ENCODE measurements around the gene TANC1. TPM values are rescaled to one million over a fixed set of nuclear protein-coding genes. Genes with fewer than 3 reads are reported as not detected.

TANC1 gene
- total RNA-seq, 2 experiments from 2014 or later = 0.41 to 0.47 TPM

- H3K36me3 Mint-ChIP-seq (ENCODE audit: low read depth) = no peaks in the 10 kb centered on the region
- no peaks in the 10 kb centered on the region for H3K27me3 ChIP-seq (ENCODE audit: control insufficient read depth in 1 of 2, insufficient read depth in 2 of 2, low read length in 2 of 2)
- H3K27me3 Mint-ChIP-seq = no peaks in the 10 kb centered on the region
- ChIA-PET POLR2A (no interaction called here), CTCF (no interaction called here)
- no peaks in the 10 kb centered on the region for H3K36me3 ChIP-seq (ENCODE audit: insufficient read depth, low read length)
- H3K9me3 ChIP-seq (ENCODE audit: control insufficient read depth in 1 of 2, insufficient read depth in 1 of 2, low read length in 2 of 2) = no peaks in the 10 kb centered on the region
- no peak overlapping the region for H3K27ac Mint-ChIP-seq
- H3K4me3 ChIP-seq (ENCODE audit: low read length) = no peak overlapping the region
- ATAC-seq (ENCODE audit: poor library complexity) = no peak
- no peak overlapping the region for H3K27ac ChIP-seq (ENCODE audit: low read depth in 1 of 2, low read length in 2 of 2)
- no peaks in the 10 kb centered on the region for H3K4me1 ChIP-seq (ENCODE audit: insufficient read depth, low read length)
- no peaks in the 10 kb centered on the region for H3K4me1 Mint-ChIP-seq (ENCODE audit: low read depth)
- intact Hi-C loops (cut with DNase I, micrococcal nuclease) = no loop called here
- H3K9me3 Mint-ChIP-seq = no peaks in the 10 kb centered on the region
- TF ChIP-seq CTCF (IDR thresholded peaks at IDR 0.05) = no peak
- H3K4me3 Mint-ChIP-seq = no peak overlapping the region
- DNase-seq = no peak
Measured at GRCh38 chr2:158955842-158956365, 12.5 kb upstream of the TANC1 start.

GRCh38 chr2:158958365-158958764 is 10.1 kb upstream of the TANC1 start:
- ChIA-PET POLR2A (no interaction called here), CTCF (no interaction called here)
- no peak for TF ChIP-seq CTCF (IDR thresholded peaks at IDR 0.05)
- Histone ChIP-seq H3K27ac (ENCODE audit: low read depth in 1 of 2, low read length in 2 of 2) (no peak overlapping the region), H3K36me3 (ENCODE audit: insufficient read depth, low read length) (no peaks in the 10 kb centered on the region), H3K4me3 (ENCODE audit: low read length) (no peak overlapping the region), H3K9me3 (ENCODE audit: control insufficient read depth in 1 of 2, insufficient read depth in 1 of 2, low read length in 2 of 2) (no peaks in the 10 kb centered on the region), H3K4me1 (ENCODE audit: insufficient read depth, low read length) (no peaks in the 10 kb centered on the region), H3K27me3 (ENCODE audit: control insufficient read depth in 1 of 2, insufficient read depth in 2 of 2, low read length in 2 of 2) (no peaks in the 10 kb centered on the region)
- Mint-ChIP-seq H3K4me1 (ENCODE audit: low read depth) (no peaks in the 10 kb centered on the region), H3K4me3 (no peak overlapping the region), H3K27ac (no peak overlapping the region), H3K9me3 (no peaks in the 10 kb centered on the region), H3K36me3 (ENCODE audit: low read depth) (no peaks in the 10 kb centered on the region), H3K27me3 (no peaks in the 10 kb centered on the region)
- intact Hi-C loops (cut with DNase I, micrococcal nuclease) = no loop called here
- DNase-seq (no peak), ATAC-seq (ENCODE audit: poor library complexity) (no peak)

- H3K9me3 ChIP-seq (ENCODE audit: control insufficient read depth in 1 of 2, insufficient read depth in 1 of 2, low read length in 2 of 2) = no peaks in the 10 kb centered on the region
- H3K27ac Mint-ChIP-seq = no peak overlapping the region
- intact Hi-C loops (cut with DNase I, micrococcal nuclease) = no loop called here
- H3K9me3 Mint-ChIP-seq = no peaks in the 10 kb centered on the region
- H3K36me3 ChIP-seq (ENCODE audit: insufficient read depth, low read length) = no peaks in the 10 kb centered on the region
- POLR2A ChIA-PET = no interaction called here
- no peak overlapping the region for H3K4me3 ChIP-seq (ENCODE audit: low read length)
- H3K4me3 Mint-ChIP-seq = no peak overlapping the region
- no peaks in the 10 kb centered on the region for H3K36me3 Mint-ChIP-seq (ENCODE audit: low read depth)
- no peak overlapping the region for H3K27ac ChIP-seq (ENCODE audit: low read depth in 1 of 2, low read length in 2 of 2)
- no peak for DNase-seq
- no peaks in the 10 kb centered on the region for H3K4me1 ChIP-seq (ENCODE audit: insufficient read depth, low read length)
- H3K27me3 Mint-ChIP-seq = no peaks in the 10 kb centered on the region
- no peaks in the 10 kb centered on the region for H3K4me1 Mint-ChIP-seq (ENCODE audit: low read depth)
- no peaks in the 10 kb centered on the region for H3K27me3 ChIP-seq (ENCODE audit: control insufficient read depth in 1 of 2, insufficient read depth in 2 of 2, low read length in 2 of 2)
- no peak for TF ChIP-seq CTCF (IDR thresholded peaks at IDR 0.05)
- ATAC-seq (ENCODE audit: poor library complexity) = no peak
- CTCF ChIA-PET = no interaction called here
Measured at GRCh38 chr2:158960193-158960592, 8.2 kb upstream of the TANC1 start.

Data from CD4-positive, alpha-beta T cell (primary cell).